H1 (cell line): ENCODE data around the gene LPCAT1. TPM values are rescaled to one million over a fixed set of nuclear protein-coding genes. Genes with fewer than 3 reads are reported as not detected.

ENCODE experiments used
- CTCF ChIA-PET: fragments of 300-600 bp; sonication (Branson Sonifier 250); formaldehyde crosslinking; loops from one replicate; lab custom pipeline; 2021; ENCODE audit not compliant: partially characterized antibody; lab: Charles Lee
- POLR2A ChIA-PET: fragments of 300-600 bp; sonication (Branson Sonifier 250); formaldehyde crosslinking; loops from one replicate; lab custom pipeline; 2021; ENCODE audit warnings: inconsistent platforms; ENCODE audit not compliant: partially characterized antibody; lab: Charles Lee
- DNase-seq, 2 experiments: peaks; one replicate each; pipeline versions ENCODE4 v3.0.0 to v3.0.0-alpha.2; 2010 to 2022; ENCODE audit warnings: low spot score in 2 of 2, low read depth in 1 of 2, mixed read lengths in 1 of 2
- FAIRE-seq: peaks from 2 replicates; lab custom pipeline; 2011; peaks lifted over from hg19 to GRCh38; lab: Jason Lieb, UNC
- H2AFZ ChIP-seq: 2 replicates; pipeline ENCODE4 v1.8.1; 2012; ENCODE audit warnings: low read length, inconsistent platforms
- H2AK5ac ChIP-seq: 2 replicates; pipeline ENCODE4 v1.6.1; 2013; ENCODE audit warnings: low read depth, low read length
- H2BK120ac ChIP-seq: replicated peaks from 2 replicates; pipeline ENCODE3; 2013; ENCODE audit warnings: low read depth, low read length, inconsistent platforms
- H2BK12ac ChIP-seq: 2 replicates; pipeline ENCODE4 v1.6.1; 2013; ENCODE audit warnings: low read depth, low read length
- H2BK15ac ChIP-seq: 2 replicates; pipeline ENCODE4 v1.6.1; 2013; ENCODE audit warnings: low read length
- H2BK20ac ChIP-seq: 2 replicates; pipeline ENCODE4 v1.6.1; 2013; ENCODE audit warnings: low read length
- H2BK5ac ChIP-seq: 2 replicates; pipeline ENCODE4 v1.6.1; 2013; ENCODE audit warnings: low read depth, low read length
- H3K14ac ChIP-seq: 2 replicates; pipeline ENCODE4 v1.6.1; 2013; ENCODE audit warnings: inconsistent platforms; ENCODE audit not compliant: insufficient read length
- H3K18ac ChIP-seq: 2 replicates; pipeline ENCODE4 v1.6.1; 2013; ENCODE audit warnings: low read length; ENCODE audit errors: extremely low read depth
- H3K23ac ChIP-seq: 2 replicates; pipeline ENCODE4 v1.6.1; 2013; ENCODE audit warnings: inconsistent platforms; ENCODE audit not compliant: insufficient read length
- H3K23me2 ChIP-seq: 2 replicates; pipeline ENCODE4 v1.6.1; 2013; ENCODE audit warnings: low read depth, low read length
- H3K27ac ChIP-seq: 2 replicates; pipeline ENCODE4 v1.6.1; 2011; ENCODE audit warnings: low read depth, low read length, inconsistent platforms
- H3K27me3 ChIP-seq, 4 experiments: replicated peaks in 1 of 4; 1 replicate in 1 of 4; 2 replicates in 3 of 4; pipeline versions ENCODE4 v1.6.1 to v1.8.1; 2011 to 2013; ENCODE audit warnings: low read length in 3 of 4, mild to moderate bottlenecking in 3 of 4, inconsistent platforms in 2 of 4, mixed read lengths in 2 of 4, moderate library complexity in 1 of 4; ENCODE audit not compliant: control insufficient read depth in 3 of 4, insufficient read depth in 3 of 4; ENCODE audit errors: extremely low read depth in 1 of 4
- H3K36me3 ChIP-seq, 4 experiments: 2 replicates each; pipeline versions ENCODE4 v1.6.1 to v1.8.1; 2011 to 2013; ENCODE audit warnings: mild to moderate bottlenecking in 4 of 4, low read length in 3 of 4, moderate library complexity in 2 of 4, control low read depth in 1 of 4, inconsistent platforms in 1 of 4; ENCODE audit not compliant: insufficient read depth in 4 of 4, control insufficient read depth in 2 of 4
- H3K4ac ChIP-seq: replicated peaks from 2 replicates; pipeline ENCODE3; 2013; ENCODE audit warnings: low read length, low read depth, mixed read lengths, inconsistent platforms; ENCODE audit not compliant: insufficient read length
- H3K4me1 ChIP-seq, 4 experiments: replicated peaks in 1 of 4; 1 replicate in 1 of 4; 2 replicates in 3 of 4; pipeline versions ENCODE4 v1.6.1 to v1.8.1; 2011 to 2013; ENCODE audit warnings: low read length in 3 of 4, inconsistent platforms in 2 of 4, mixed read lengths in 1 of 4; ENCODE audit not compliant: insufficient read depth in 4 of 4, control insufficient read depth in 3 of 4
- H3K4me2 ChIP-seq, 2 experiments: 2 replicates each; pipeline versions ENCODE4 v1.6.1 to v1.8.1; 2011 to 2013; ENCODE audit warnings: low read depth in 2 of 2, low read length in 2 of 2, control low read depth in 1 of 2, inconsistent platforms in 1 of 2, mild to moderate bottlenecking in 1 of 2; ENCODE audit not compliant: insufficient read depth in 1 of 2
- H3K4me3 ChIP-seq, 4 experiments: fragments of 200-600, 300-600 bp in 1 of 4; sonication (generic), shearing (Covaris generic), sonication (Bioruptor Twin) in 1 of 4; 2 replicates each; pipeline versions ENCODE4 v1.5.1 to v1.8.1; 2011 to 2016; ENCODE audit warnings: low read length in 4 of 4, low read depth in 3 of 4, control low read depth in 2 of 4, inconsistent platforms in 2 of 4, mild to moderate bottlenecking in 2 of 4, mixed read lengths in 1 of 4, moderate library complexity in 1 of 4; ENCODE audit not compliant: insufficient read depth in 2 of 4; ENCODE audit errors: extremely low read depth in 1 of 4
- H3K56ac ChIP-seq: replicated peaks from 2 replicates; pipeline ENCODE3; 2013; ENCODE audit warnings: low read depth, mild to moderate bottlenecking, mixed read lengths, low read length, inconsistent platforms; ENCODE audit not compliant: insufficient read length
- H3K79me1 ChIP-seq: 2 replicates; pipeline ENCODE4 v1.6.1; 2013; ENCODE audit warnings: low read depth, low read length, control low read depth
- H3K79me2 ChIP-seq, 2 experiments: 2 replicates each; pipeline versions ENCODE4 v1.6.1 to v1.8.1; 2012 to 2013; ENCODE audit warnings: low read length in 2 of 2, mild to moderate bottlenecking in 2 of 2, inconsistent platforms in 1 of 2; ENCODE audit not compliant: insufficient read depth in 2 of 2, control insufficient read depth in 1 of 2
- H3K9ac ChIP-seq, 4 experiments: replicated peaks in 1 of 4; 1 replicate in 1 of 4; 2 replicates in 3 of 4; pipeline versions ENCODE4 v1.6.1 to v1.8.1; 2011 to 2013; ENCODE audit warnings: low read depth in 3 of 4, low read length in 3 of 4, control low read depth in 2 of 4, mild to moderate bottlenecking in 2 of 4, moderate library complexity in 2 of 4, inconsistent platforms in 1 of 4; ENCODE audit errors: extremely low read depth in 1 of 4
- H3K9me3 ChIP-seq, 2 experiments: 2 replicates each; pipeline versions ENCODE4 v1.6.1 to v1.8.1; 2012 to 2013; ENCODE audit warnings: mild to moderate bottlenecking in 2 of 2, moderate library complexity in 2 of 2, control low read depth in 1 of 2, inconsistent platforms in 1 of 2, low read depth in 1 of 2, low read length in 1 of 2, mixed read lengths in 1 of 2; ENCODE audit not compliant: insufficient read depth in 2 of 2
- H4K20me1 ChIP-seq, 2 experiments: replicated peaks in 1 of 2; 2 replicates each; pipeline versions ENCODE3 to v1.8.1; 2011 to 2013; ENCODE audit warnings: inconsistent platforms in 2 of 2, low read length in 2 of 2, mild to moderate bottlenecking in 1 of 2; ENCODE audit not compliant: insufficient read depth in 2 of 2, control insufficient read depth in 1 of 2
- H4K5ac ChIP-seq: 2 replicates; pipeline ENCODE4 v1.6.1; 2013; ENCODE audit warnings: low read length, low read depth, mixed read lengths, inconsistent platforms; ENCODE audit not compliant: insufficient read length
- H4K8ac ChIP-seq: 2 replicates; pipeline ENCODE4 v1.8.0; 2013; ENCODE audit warnings: mild to moderate bottlenecking, moderate library complexity, low read length, inconsistent platforms; ENCODE audit not compliant: insufficient read depth; ENCODE audit errors: extremely low read depth
- H4K91ac ChIP-seq: replicated peaks from 2 replicates; pipeline ENCODE3; 2013; ENCODE audit warnings: low read length, mixed read lengths, inconsistent platforms; ENCODE audit not compliant: insufficient read length
- RAD21 ChIP-seq, 2 experiments: IDR thresholded peaks in 1 of 2; conservative IDR thresholded peaks in 1 of 2; 2 replicates each; pipeline ENCODE4 v1.6.1; 2011; ENCODE audit warnings: low read depth in 2 of 2, low read length in 2 of 2, improper control_type of control experiment in 1 of 2, inconsistent platforms in 1 of 2, mild to moderate bottlenecking in 1 of 2, moderate library complexity in 1 of 2
- ZNF274 ChIP-seq: IDR thresholded peaks from 2 replicates; pipeline ENCODE4 v1.7.0; 2012; ENCODE audit warnings: low read length, borderline replicate concordance; ENCODE audit errors: extremely low read depth
- WGBS, 2 experiments: shearing (Covaris generic) in 1 of 2; methylation state at CpG; one replicate each; pipeline versions ENCODE4 v1.1.6 to v1.1.7; 2013 to 2015; ENCODE audit warnings: low lambda C conversion rate in 2 of 2, mixed read lengths in 2 of 2, inconsistent platforms in 1 of 2, low coverage in 1 of 2, missing lambda C conversion rate in 1 of 2; ENCODE audit not compliant: insufficient replicate concordance in 2 of 2, insufficient coverage in 1 of 2, insufficient read length in 1 of 2; ENCODE audit errors: extremely low coverage in 1 of 2, missing lambda C conversion rate in 1 of 2; 5-methylcytosine and 5-hydroxymethylcytosine counted together
- polyA plus RNA-seq, 7 experiments: library from polyadenylated mRNA; depleted of rRNA in 3 of 7; stranded (reverse) in 5 of 7; unstranded in 2 of 7; fragments of >200 nt in 5 of 7; fragments of 200-250 nt in 2 of 7; gene quantifications; 1 replicate in 5 of 7; 2 replicates in 1 of 7; 4 replicates in 1 of 7; pipeline versions ENCODE4 v1.2.1 to v1.2.3, GENCODE V29; 2011 to 2013; ENCODE audit warnings: missing spikeins in 2 of 7, mixed read lengths in 2 of 7
- total RNA-seq: library from RNA; stranded (reverse); fragmentation: NEBNext Ultra II Directional; extraction: Animal tissue kit (Norgen Biotek cat#: 25700); gene quantifications from 2 replicates; pipeline ENCODE4 v1.2.1, GENCODE V29; 2021
- TF ChIP-seq, protein P1 (sequence below), 3 experiments: IDR thresholded peaks; 1 replicate in 2 of 3; 2 replicates in 1 of 3; pipeline versions ENCODE4 v1.5.1 to v1.6.1; 2011; ENCODE audit warnings: low read length in 3 of 3, mild to moderate bottlenecking in 3 of 3, inconsistent platforms in 2 of 3, low read depth in 1 of 3, moderate library complexity in 1 of 3; ENCODE audit not compliant: insufficient read depth in 1 of 3; ENCODE audit errors: control extremely low read depth in 1 of 3

LPCAT1 gene
- total and polyA plus RNA-seq, 2 of the 8 experiments (the other 6 are each of a cell fraction or from before 2014, with no cell fraction given): 107 to 260 TPM

DNA sequence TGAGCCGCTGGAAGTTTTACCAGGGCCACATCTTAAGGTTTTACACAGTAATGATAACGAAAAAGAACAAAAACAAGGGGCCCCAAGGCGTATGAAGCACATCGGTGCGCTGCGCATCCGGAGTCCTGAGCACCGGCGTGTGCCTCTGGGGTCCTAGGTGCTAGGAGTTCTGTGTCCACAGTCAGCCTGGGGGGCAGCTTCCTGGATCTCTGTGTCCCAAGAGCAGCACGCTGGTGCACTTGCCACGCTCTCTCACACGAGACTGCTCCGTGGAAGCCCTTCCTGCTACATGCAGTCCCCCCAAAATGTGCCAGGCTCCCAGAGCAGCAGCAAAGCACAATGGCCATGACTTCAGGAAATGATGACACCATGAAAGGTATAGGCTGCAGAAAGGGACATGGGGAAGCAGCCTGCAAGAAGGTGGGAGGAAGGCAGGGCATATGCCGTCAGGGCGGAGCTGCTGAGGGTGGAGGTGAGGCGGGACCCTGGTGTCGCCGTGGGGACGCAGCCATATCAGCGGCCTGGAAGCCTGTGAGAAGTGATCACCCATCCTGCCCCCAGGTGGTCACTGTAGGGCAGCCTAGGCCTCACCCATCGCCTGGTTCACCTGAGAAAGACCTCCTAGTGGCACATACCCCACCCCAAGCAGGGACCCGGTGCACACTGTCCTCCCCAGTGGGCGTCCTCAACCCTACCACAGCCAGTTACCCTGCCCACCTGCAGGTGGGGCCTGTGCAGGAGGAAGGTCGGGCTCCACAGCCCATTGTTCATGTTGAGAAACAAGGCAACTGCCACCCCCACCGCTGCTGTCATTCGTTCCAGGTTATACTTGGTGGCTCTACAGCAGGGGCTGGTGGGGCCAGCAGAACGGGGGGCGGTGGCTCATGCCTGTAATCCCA lies 54.9 kb downstream of the LPCAT1 start:
- Histone ChIP-seq H3K56ac (no peak overlapping the region), H2BK120ac (no peak overlapping the region), H3K4me2 (no peak overlapping the region), H3K18ac (no peak overlapping the region), H3K27ac (no peak overlapping the region), H3K23me2 (0 out of 2 replicates have a peak, but pooled peaks cover 1% of the 10 kb centered on the region), H2AK5ac (no peak overlapping the region), H2BK15ac (no peak overlapping the region), H3K4me1 (no peaks in the 10 kb centered on the region), H4K5ac (no peak overlapping the region), H3K9me3 (peaks cover 9 to 10% of the 10 kb centered on the region in 2 experiments; a peak in 2 of 4 replicates), H3K4me3 (no peak overlapping the region), H3K79me2 (peaks cover 0 to 3% of the 10 kb centered on the region in 2 experiments; a peak in 1 of 4 replicates), H2AFZ (no peak overlapping the region), H4K91ac (no peak overlapping the region), H4K20me1 (peaks cover 0 to 22% of the 10 kb centered on the region in 2 experiments), H4K8ac (peak overlapping the region; percentile 65), H2BK12ac (no peak overlapping the region), H3K14ac (no peak overlapping the region), H3K9ac (no peak overlapping the region), H3K27me3 (no peaks in the 10 kb centered on the region; a peak in 1 of 7 replicates), H3K23ac (no peak overlapping the region), H3K36me3 (peaks cover 20 to 77% (median 59%) of the 10 kb centered on the region in 4 experiments), H3K79me1 (peaks cover 10% of the 10 kb centered on the region; the same call in 1 of the 2 replicates), H2BK5ac (peak overlapping the region; percentile 16; the same call in 1 of the 2 replicates), H2BK20ac (no peak overlapping the region), H3K4ac (no peak overlapping the region)
- 93% methylated on average over 27 of the region's 28 CpGs; no CpG with 5 or more reads in 1 of the 2 experiments for WGBS, 2 experiments
- ChIA-PET POLR2A (interaction anchor here (0.8 to 2.1 kb wide), 4 partner anchors 9 to 123 kb away, joined by 3 to 8 read pairs (median 4); no protein-coding TSS in a partner anchor), CTCF (interaction anchor here (0.8 to 5.6 kb wide), 28 partner anchors 11 to 220 kb away, joined by 3 to 47 read pairs (median 4); no protein-coding TSS in a partner anchor)
- no peak for DNase-seq
- no peak for FAIRE-seq
- TF ChIP-seq ZNF274 (no peak), RAD21 (IDR thresholded peaks at IDR 0.05 in 1 of 2, conservative IDR thresholded peaks at IDR 0.05 in 1 of 2; ENCODE audit: low read depth in 2 of 2, low read length in 2 of 2) (peak in 1 of 2 experiments; percentile 2; a peak in 1 of 4 replicates)
- TF ChIP-seq, protein P1, sequence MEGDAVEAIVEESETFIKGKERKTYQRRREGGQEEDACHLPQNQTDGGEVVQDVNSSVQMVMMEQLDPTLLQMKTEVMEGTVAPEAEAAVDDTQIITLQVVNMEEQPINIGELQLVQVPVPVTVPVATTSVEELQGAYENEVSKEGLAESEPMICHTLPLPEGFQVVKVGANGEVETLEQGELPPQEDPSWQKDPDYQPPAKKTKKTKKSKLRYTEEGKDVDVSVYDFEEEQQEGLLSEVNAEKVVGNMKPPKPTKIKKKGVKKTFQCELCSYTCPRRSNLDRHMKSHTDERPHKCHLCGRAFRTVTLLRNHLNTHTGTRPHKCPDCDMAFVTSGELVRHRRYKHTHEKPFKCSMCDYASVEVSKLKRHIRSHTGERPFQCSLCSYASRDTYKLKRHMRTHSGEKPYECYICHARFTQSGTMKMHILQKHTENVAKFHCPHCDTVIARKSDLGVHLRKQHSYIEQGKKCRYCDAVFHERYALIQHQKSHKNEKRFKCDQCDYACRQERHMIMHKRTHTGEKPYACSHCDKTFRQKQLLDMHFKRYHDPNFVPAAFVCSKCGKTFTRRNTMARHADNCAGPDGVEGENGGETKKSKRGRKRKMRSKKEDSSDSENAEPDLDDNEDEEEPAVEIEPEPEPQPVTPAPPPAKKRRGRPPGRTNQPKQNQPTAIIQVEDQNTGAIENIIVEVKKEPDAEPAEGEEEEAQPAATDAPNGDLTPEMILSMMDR (IDR thresholded peaks at IDR 0.05; ENCODE audit: control extremely low read depth in 1 of 3, insufficient read depth in 1 of 3, low read depth in 1 of 3, low read length in 3 of 3): peak in 1 of 3 experiments; percentile 17; a peak in 1 of 4 replicates
